ENCODE data around the gene KLK6.

DNA sequence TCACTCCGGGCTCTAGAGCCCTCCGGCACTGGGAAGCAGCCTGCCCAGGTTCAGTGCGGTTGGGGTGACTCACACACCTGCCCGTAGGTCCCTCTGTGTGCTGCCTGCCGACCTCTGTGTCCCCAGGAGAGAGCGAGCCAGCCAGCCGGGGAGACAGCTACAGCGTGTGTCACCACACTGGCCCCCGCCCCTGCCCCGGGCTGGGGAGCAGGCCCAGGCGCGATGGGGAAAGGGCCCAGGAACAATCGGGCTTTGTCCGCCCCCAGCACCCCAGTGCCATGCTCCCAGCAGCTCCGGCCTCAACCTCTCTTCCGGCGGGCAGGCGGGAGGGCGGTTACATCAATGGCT, at the start of gene KLK6:
- TF ChIP-seq POLR2A (IDR thresholded peaks at IDR 0.05; ENCODE audit: low read depth) (no peak), EP300 (IDR thresholded peaks at IDR 0.05) (no peak), POLR2AphosphoS5 (IDR thresholded peaks at IDR 0.05) (no peak)
- TF ChIP-seq, protein P1, sequence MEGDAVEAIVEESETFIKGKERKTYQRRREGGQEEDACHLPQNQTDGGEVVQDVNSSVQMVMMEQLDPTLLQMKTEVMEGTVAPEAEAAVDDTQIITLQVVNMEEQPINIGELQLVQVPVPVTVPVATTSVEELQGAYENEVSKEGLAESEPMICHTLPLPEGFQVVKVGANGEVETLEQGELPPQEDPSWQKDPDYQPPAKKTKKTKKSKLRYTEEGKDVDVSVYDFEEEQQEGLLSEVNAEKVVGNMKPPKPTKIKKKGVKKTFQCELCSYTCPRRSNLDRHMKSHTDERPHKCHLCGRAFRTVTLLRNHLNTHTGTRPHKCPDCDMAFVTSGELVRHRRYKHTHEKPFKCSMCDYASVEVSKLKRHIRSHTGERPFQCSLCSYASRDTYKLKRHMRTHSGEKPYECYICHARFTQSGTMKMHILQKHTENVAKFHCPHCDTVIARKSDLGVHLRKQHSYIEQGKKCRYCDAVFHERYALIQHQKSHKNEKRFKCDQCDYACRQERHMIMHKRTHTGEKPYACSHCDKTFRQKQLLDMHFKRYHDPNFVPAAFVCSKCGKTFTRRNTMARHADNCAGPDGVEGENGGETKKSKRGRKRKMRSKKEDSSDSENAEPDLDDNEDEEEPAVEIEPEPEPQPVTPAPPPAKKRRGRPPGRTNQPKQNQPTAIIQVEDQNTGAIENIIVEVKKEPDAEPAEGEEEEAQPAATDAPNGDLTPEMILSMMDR (IDR thresholded peaks at IDR 0.05), result no peak
